ENCODE results near the gene BRAT1. TPM values are rescaled to one million over a fixed set of nuclear protein-coding genes. Genes with fewer than 3 reads are reported as not detected.

The BRAT1 gene
- total and polyA plus RNA-seq, 2 experiments from 2014 or later = 32.5 to 76.8 TPM

GRCh38 chr7:2587134-2587533 is 31.8 kb upstream of the BRAT1 start:
- no peaks in the 10 kb centered on the region for H3K27me3 ChIP-seq (ENCODE audit: insufficient read depth)
- peaks cover 17% of the 10 kb centered on the region for H3K4me1 Mint-ChIP-seq
- H3K79me2 ChIP-seq (replicated peaks; ENCODE audit: insufficient read depth) = no peaks in the 10 kb centered on the region
- H3K9me2 ChIP-seq (ENCODE audit: insufficient read depth) = no peaks in the 10 kb centered on the region
- H3K27ac Mint-ChIP-seq = no peak overlapping the region
- no peak overlapping the region for H2AFZ ChIP-seq
- no peak overlapping the region for H3K4me2 ChIP-seq
- peaks cover 8% of the 10 kb centered on the region for H3K27me3 Mint-ChIP-seq (ENCODE audit: insufficient read depth, low read depth, poor library complexity)
- H3K36me3 Mint-ChIP-seq (ENCODE audit: low read depth) = no peaks in the 10 kb centered on the region
- no peak overlapping the region for H3K4me3 ChIP-seq
- no peaks in the 10 kb centered on the region for H3K4me1 ChIP-seq (ENCODE audit: insufficient read depth)
- H3K36me3 ChIP-seq (ENCODE audit: insufficient read depth) = no peaks in the 10 kb centered on the region
- H3F3A ChIP-seq (replicated peaks; ENCODE audit: low read depth) = no peaks in the 10 kb centered on the region
- no peaks in the 10 kb centered on the region for H3K9me3 Mint-ChIP-seq
- no peak overlapping the region for H3K27ac ChIP-seq (ENCODE audit: low read depth)
- H4K20me1 ChIP-seq (replicated peaks; ENCODE audit: insufficient read depth) = no peaks in the 10 kb centered on the region
- H3K4me3 Mint-ChIP-seq = no peak overlapping the region
- DNase-seq (ENCODE audit: low spot score) (no peak), ATAC-seq (no peak)
- TF ChIP-seq ZNF114 (CRISPR knock-in tag; IDR thresholded peaks at IDR 0.05) = no peak
- TF ChIP-seq CTCF (conservative IDR thresholded peaks at IDR 0.05; ENCODE audit: low read depth in 2 of 2) = no peak
- TF ChIP-seq REST (IDR thresholded peaks at IDR 0.05; ENCODE audit: unreplicated experiment) = no peak
- TF ChIP-seq STAT1 (IDR thresholded peaks at IDR 0.05; ENCODE audit: unreplicated experiment) = no peak
- no peak for TF ChIP-seq CREB1 (CRISPR knock-in tag; IDR thresholded peaks at IDR 0.05; ENCODE audit: low read depth)
- TF ChIP-seq POLR2AphosphoS5 (IDR thresholded peaks at IDR 0.05; ENCODE audit: low read depth) = no peak
- no peak for TF ChIP-seq ZNF331 (CRISPR knock-in tag; IDR thresholded peaks at IDR 0.05; ENCODE audit: low read depth)
- no peak for TF ChIP-seq EZH2 (IDR thresholded peaks at IDR 0.05; ENCODE audit: low read depth, unreplicated experiment)
- no peak for TF ChIP-seq NANOG (IDR thresholded peaks at IDR 0.05; ENCODE audit: borderline replicate concordance)
- TF ChIP-seq ZNF462 (CRISPR knock-in tag; IDR thresholded peaks at IDR 0.05) = no peak
- TF ChIP-seq ETS1 (IDR thresholded peaks at IDR 0.05) = no peak
- TF ChIP-seq EZH2phosphoT487 (IDR thresholded peaks at IDR 0.05; ENCODE audit: unreplicated experiment) = no peak
